Left colon (tissue), 2 donors: ENCODE measurements around the gene PLXNA4. TPM values are rescaled to one million over a fixed set of nuclear protein-coding genes. Genes with fewer than 3 reads are reported as not detected.

ENCODE experiments used
- ATAC-seq: fragments of 200-7000 bp; cut with Tn5 transposase; one replicate; pipeline ENCODE4 v1.9.1; 2020; ENCODE audit warnings: mild to moderate bottlenecking, moderate library complexity
- DNase-seq, 2 donors: peaks; one replicate each; pipeline ENCODE4 v3.0.0-alpha.2; 2020
- intact Hi-C, 2 donors: fragments of 100-400 bp; cut with DNase I in 1 of 2; cut with micrococcal nuclease in 1 of 2; formaldehyde crosslinking; loops; one replicate each; pipeline versions ENCODE4 v1.11.2 to v1.14.0; 2022; cut with DNase I, micrococcal nuclease
- long read RNA-seq: library from polyadenylated mRNA; unstranded; transcript quantifications from one replicate; pipeline ENCODE4 v2.0.0, GENCODE V29; 2021
- total RNA-seq, 2 donors: library from RNA; stranded (reverse); fragmentation: NEBNext Ultra II Directional; extraction: Animal tissue kit (Norgen Biotek cat#: 25700); gene quantifications; one replicate each; pipeline ENCODE4 v1.2.1, GENCODE V29; 2021
- donor health status: DM: no; HTN: no; CAD: no.
- donor health status: DM: yes; HTN: yes; CAD: no.

PLXNA4 gene, protein sequence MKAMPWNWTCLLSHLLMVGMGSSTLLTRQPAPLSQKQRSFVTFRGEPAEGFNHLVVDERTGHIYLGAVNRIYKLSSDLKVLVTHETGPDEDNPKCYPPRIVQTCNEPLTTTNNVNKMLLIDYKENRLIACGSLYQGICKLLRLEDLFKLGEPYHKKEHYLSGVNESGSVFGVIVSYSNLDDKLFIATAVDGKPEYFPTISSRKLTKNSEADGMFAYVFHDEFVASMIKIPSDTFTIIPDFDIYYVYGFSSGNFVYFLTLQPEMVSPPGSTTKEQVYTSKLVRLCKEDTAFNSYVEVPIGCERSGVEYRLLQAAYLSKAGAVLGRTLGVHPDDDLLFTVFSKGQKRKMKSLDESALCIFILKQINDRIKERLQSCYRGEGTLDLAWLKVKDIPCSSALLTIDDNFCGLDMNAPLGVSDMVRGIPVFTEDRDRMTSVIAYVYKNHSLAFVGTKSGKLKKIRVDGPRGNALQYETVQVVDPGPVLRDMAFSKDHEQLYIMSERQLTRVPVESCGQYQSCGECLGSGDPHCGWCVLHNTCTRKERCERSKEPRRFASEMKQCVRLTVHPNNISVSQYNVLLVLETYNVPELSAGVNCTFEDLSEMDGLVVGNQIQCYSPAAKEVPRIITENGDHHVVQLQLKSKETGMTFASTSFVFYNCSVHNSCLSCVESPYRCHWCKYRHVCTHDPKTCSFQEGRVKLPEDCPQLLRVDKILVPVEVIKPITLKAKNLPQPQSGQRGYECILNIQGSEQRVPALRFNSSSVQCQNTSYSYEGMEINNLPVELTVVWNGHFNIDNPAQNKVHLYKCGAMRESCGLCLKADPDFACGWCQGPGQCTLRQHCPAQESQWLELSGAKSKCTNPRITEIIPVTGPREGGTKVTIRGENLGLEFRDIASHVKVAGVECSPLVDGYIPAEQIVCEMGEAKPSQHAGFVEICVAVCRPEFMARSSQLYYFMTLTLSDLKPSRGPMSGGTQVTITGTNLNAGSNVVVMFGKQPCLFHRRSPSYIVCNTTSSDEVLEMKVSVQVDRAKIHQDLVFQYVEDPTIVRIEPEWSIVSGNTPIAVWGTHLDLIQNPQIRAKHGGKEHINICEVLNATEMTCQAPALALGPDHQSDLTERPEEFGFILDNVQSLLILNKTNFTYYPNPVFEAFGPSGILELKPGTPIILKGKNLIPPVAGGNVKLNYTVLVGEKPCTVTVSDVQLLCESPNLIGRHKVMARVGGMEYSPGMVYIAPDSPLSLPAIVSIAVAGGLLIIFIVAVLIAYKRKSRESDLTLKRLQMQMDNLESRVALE (N-terminal part only)
- total RNA-seq: 1 to 10 TPM; 1.1 to 1.3 TPM
- long read RNA-seq, partial matches to known transcripts: 0 of 1 reads
- long read RNA-seq, other reads (novel, unspliced or antisense): 1 of 1 reads

DNA sequence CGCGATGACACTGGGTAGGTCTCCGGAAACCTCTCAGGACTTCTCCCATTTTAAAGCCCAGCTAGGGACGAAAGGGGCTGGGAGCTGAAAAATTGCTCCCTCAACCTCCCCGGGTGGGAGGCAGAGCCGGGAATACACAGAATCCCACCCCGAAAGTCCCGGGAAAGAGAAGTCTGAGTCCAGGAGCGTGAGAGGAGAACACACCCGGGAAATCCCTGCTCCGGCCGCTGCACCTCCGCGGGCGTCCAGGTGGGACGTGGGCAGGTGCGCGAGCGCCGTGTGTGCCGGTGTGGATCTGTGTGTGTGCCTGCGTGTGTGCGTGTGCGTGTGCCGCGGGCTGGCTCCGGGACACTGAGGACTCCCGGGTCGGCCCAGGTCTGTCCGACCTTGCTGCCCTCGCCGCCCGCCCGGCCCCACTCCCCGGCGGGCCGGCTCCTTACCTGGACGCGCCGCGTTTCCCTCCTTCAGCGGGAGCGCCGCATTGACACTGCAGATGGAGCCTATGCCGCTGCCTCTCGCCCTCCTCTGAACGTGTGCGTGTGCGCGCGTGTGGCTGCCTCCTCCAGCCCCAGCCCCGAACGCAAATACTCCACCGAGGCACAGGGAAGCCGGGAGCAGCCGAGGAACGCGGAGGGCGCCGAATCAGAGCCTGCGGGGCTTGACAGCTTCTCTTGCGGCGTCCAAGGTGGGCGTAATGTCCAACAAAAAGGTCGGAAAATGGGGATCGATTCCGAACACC lies at the start of gene PLXNA4:
PLXNA4 (minus strand) TSS at position 489 of the 739 bp plus-strand sequence. CDS start 67,777 bp downstream, outside the sequence.
- intact Hi-C loops: no loop called here
- ATAC-seq (no peak), DNase-seq (no peak)

DNA sequence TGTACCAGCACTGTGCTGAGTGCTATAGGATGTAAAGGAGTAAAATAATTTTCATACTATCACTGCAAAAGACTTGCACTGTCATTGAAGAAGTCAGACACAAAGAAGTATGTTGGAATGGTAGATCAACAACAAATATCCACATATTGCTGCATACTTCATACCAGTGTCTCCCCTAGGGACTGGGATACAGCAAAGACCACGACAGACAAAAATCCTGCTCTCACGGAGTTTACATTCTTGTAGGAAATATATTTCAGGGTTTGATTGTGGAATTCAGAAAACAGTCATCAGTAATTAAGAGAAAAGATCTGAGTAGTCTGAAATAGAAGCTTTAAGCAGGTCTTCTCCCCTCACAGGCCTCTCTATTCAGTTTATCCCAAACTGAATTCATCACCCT lies 49.4 kb upstream of the PLXNA4 start:
- ATAC-seq (no peak), DNase-seq (no peak)
- intact Hi-C loops: no loop called here

GRCh38 chr7:132622081-132622480 lies 45.8 kb upstream of the PLXNA4 start:
- no peak for ATAC-seq
- DNase-seq: no peak
- intact Hi-C loops: no loop called here

- no peak for DNase-seq
- intact Hi-C loops: no loop called here
- no peak for ATAC-seq
These were observed 43.7 kb upstream of the PLXNA4 start for GRCh38 chr7:132619967-132620366.

GRCh38 chr7:132618956-132619305 lies 42.7 kb upstream of the PLXNA4 start:
- ATAC-seq: no peak
- intact Hi-C loops: no loop called here
- no peak for DNase-seq

GRCh38 chr7:132618271-132618955 lies 42.1 kb upstream of the PLXNA4 start:
- intact Hi-C loops: no loop called here
- ATAC-seq (no peak), DNase-seq (no peak)

DNA sequence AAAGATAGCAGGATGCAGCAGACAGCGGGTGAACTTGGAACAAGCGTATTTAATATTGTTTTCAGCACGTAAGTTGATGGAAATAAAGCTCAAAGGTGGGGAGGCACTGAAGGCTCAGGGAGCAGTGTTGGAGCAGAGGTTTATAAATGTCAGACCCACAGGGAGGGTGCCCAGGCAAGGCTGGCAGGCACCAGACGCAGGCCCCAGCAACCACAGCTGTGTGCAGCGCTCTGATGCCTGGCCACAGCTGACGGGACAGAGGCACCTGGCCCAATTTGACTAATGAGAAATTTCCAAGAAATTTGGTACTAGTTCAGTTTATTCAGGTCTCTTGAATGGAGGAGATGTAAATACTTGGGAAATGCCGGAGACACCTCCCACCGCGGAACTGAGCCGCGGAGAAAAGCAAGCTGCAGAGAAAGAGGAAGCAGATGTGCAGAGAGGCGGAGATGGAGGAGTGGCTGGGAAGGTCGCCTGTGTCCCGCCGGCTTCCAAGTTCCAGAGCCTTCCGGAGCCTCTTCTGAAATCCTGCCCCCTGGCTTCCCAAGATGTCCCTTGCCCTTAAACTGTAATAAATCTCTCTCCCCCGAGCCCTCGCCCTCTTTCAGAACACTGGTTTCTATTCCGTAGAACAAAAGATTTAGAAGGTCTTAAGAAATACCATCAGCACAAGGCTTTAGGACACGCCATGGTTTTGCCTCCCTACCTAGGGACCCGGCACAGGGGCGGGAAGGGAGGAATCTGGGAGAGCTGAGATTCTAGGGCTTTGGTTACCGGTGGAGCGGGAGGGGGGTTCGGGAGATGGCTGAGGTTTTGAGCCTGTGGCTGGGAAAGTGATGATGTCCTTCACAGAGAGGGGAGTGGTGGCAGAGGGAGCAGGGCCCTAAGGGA lies 38.4 kb upstream of the PLXNA4 start:
- no peak for ATAC-seq
- intact Hi-C loops: no loop called here
- peak in 1 of 2 donors; percentile 8 for DNase-seq

DNA sequence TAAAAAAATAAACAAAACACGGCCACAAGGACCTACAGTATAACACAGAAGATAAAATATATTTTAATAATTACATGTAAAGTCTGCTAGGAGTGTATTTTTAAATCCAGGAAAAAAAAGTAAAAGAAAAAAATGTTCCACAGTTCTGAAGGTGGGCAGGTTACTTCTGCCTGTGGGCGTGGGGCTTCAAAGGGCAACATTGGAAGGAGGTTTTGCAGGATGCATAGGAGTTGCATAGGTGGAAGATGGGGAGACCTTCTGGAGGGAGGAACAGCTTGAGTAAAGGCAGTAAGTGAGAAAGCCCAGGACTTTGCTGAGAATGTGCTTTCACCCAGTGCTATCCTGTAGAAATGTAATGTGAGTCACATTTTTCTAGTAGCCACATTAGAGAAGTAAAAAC lies 37.5 kb upstream of the PLXNA4 start:
- intact Hi-C loops: no loop called here
- no peak for ATAC-seq
- no peak for DNase-seq

GRCh38 chr7:132610995-132611394 lies 34.7 kb upstream of the PLXNA4 start:
- DNase-seq: no peak

GRCh38 chr7:132609906-132610520 lies 33.7 kb upstream of the PLXNA4 start:
- DNase-seq: no peak
- no peak for ATAC-seq
- intact Hi-C loops: no loop called here

More at GRCh38 chr7:132610995-132611394, 34.7 kb upstream of the PLXNA4 start:
- no peak for ATAC-seq
- intact Hi-C loops: no loop called here

DNA sequence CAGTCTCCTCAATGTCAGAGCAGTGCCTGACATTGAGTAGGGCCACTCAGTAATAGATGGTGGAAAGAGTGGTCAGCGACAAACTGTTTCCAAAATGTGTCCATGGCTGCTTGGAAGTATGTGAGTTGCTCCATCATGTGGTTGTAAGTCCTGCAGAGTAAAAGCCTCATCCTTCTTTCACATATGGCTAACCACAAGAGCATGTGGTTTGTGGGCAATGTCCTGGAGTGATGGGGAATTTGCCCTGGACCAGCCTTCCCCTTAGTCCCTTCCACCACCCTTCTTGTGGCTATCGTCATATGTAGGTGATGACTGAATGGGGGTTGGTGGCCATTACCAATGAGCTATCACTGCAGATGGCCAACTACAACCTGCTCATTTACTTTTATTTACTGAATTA lies 33.0 kb upstream of the PLXNA4 start:
- ATAC-seq: no peak
- DNase-seq: no peak
- intact Hi-C loops: no loop called here

GRCh38 chr7:132608523-132608922 lies 32.3 kb upstream of the PLXNA4 start:
- ATAC-seq (no peak), DNase-seq (no peak)
- intact Hi-C loops: no loop called here

- DNase-seq: no peak
- intact Hi-C loops: no loop called here
- no peak for ATAC-seq
These were observed 31.4 kb upstream of the PLXNA4 start for GRCh38 chr7:132607656-132608055.

DNA sequence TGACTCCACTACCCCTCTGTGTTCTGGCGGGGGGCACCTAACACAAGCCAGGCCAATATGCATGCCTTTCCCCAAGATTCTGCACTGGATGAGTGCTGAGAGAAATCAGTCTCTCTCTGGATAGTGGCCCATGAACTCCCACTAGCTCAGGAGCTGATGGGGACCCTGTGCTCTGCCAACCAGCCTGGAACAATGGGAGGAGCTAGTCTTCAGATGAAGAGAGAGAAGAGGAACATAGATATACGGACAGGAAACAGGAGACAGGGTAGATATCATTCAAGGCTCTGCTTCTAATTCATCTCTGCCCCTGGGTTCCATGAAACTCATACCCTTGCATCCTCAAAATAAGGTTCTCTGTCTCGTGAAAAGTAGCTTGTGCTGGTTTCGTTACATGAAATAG lies 27.9 kb upstream of the PLXNA4 start:
- intact Hi-C loops: no loop called here
- ATAC-seq: no peak
- no peak for DNase-seq

DNA sequence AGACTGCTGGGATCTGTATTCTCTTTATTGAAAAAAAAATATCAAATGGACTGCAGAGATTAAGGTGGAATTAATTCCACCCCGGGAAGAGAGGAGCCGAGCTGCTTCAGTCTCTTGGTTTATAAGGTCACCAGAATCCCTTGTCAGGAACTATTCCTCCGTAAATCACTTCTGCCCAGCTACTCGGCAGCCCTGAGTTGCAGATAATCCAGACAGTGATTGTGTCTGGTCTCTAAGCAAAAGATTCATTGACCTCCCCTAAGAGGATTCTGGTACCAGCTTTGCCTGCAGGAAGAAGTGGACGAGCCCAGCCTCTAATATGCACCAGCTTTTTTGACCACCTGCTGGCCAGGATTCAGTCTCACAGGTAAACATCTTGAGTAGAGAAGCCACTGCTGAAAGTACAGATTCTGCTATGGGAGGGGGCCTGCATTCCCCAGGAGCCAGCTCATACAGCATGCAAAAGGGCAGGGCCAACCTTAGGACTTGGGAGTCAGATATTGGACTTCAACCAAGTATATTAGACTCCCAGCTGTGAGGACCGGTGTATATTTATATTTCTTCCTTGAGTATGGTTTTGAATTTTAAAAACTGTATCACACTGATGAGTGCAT lies 27.1 kb upstream of the PLXNA4 start:
- ATAC-seq: no peak
- intact Hi-C loops: no loop called here
- no peak for DNase-seq

- ATAC-seq: no peak
- intact Hi-C loops: no loop called here
These were observed 25.5 kb upstream of the PLXNA4 start for GRCh38 chr7:132601783-132602182.

More at GRCh38 chr7:132601783-132602182, 25.5 kb upstream of the PLXNA4 start:
- DNase-seq: no peak
